Islet of Langerhans (tissue), 1 donor: ENCODE data around the gene NFKBIZ.
"Not testable (repeated sequence)": the region's sequence is repeated elsewhere in the genome, so short reads cannot be mapped to it uniquely, and the experiment has no call there.

ENCODE experiments used
- FAIRE-seq: peaks from one replicate; lab custom pipeline; 2011; peaks lifted over from hg19 to GRCh38; lab: Jason Lieb, UNC

The NFKBIZ gene

GRCh38 chr3:101851072-101851770 is 1.9 kb downstream of the NFKBIZ start:
- peak; percentile 88 for FAIRE-seq

GRCh38 chr3:101851850-101852714 is 2.8 kb downstream of the NFKBIZ start:
- no peak for FAIRE-seq

- FAIRE-seq: no peak
Measured at GRCh38 chr3:101852983-101853840, 3.9 kb downstream of the NFKBIZ start.

GRCh38 chr3:101853982-101854381 is 4.7 kb downstream of the NFKBIZ start:
- FAIRE-seq: no peak

GRCh38 chr3:101854608-101855304 is 5.4 kb downstream of the NFKBIZ start:
- FAIRE-seq: no peak

- FAIRE-seq: no peak
Measured at GRCh38 chr3:101857301-101857741, 8.0 kb downstream of the NFKBIZ start.

- no peak for FAIRE-seq
Measured at GRCh38 chr3:101858464-101859030, 9.2 kb downstream of the NFKBIZ start.

- FAIRE-seq: no peak
Measured at GRCh38 chr3:101859882-101860448, 10.7 kb downstream of the NFKBIZ start.

GRCh38 chr3:101861212-101861788 is 12.0 kb downstream of the NFKBIZ start:
- FAIRE-seq: no peak

- peak; percentile 71 for FAIRE-seq
Measured at GRCh38 chr3:101861789-101862415, 12.6 kb downstream of the NFKBIZ start.

- FAIRE-seq: no peak
Measured at GRCh38 chr3:101862416-101863165, 13.3 kb downstream of the NFKBIZ start.

- not testable (repeated sequence) for FAIRE-seq
Measured at GRCh38 chr3:101864926-101865325, 15.6 kb downstream of the NFKBIZ start.

GRCh38 chr3:101865751-101866509 is 16.6 kb downstream of the NFKBIZ start:
- FAIRE-seq: no peak

- no peak for FAIRE-seq
Measured at GRCh38 chr3:101867511-101867910, 18.2 kb downstream of the NFKBIZ start.

- FAIRE-seq: no peak
Measured at GRCh38 chr3:101867996-101868395, 18.7 kb downstream of the NFKBIZ start.

- FAIRE-seq: no peak
Measured at GRCh38 chr3:101868534-101869464, 19.5 kb downstream of the NFKBIZ start.

GRCh38 chr3:101870138-101870537 is 20.8 kb downstream of the NFKBIZ start:
- FAIRE-seq: no peak

GRCh38 chr3:101873619-101874018 is 24.3 kb downstream of the NFKBIZ start:
- FAIRE-seq: no peak
